Type B pancreatic cell (in vitro differentiated cells): ENCODE results near the gene ANKS1B. TPM values are rescaled to one million over a fixed set of nuclear protein-coding genes. Genes with fewer than 3 reads are reported as not detected.

Experiments
- DNase-seq: peaks from one replicate; pipeline ENCODE4 v3.0.0; 2021; ENCODE audit warnings: mixed read lengths; ENCODE audit not compliant: unreplicated experiment; ENCODE audit errors: extremely low spot score
- H3K27ac Mint-ChIP-seq: 2 replicates; pipeline ENCODE4 v1.8.0; 2021; ENCODE audit warnings: mild to moderate bottlenecking, mixed read lengths
- H3K27me3 Mint-ChIP-seq: 2 replicates; pipeline ENCODE4 v1.8.0; 2021; ENCODE audit warnings: mixed read lengths
- H3K36me3 Mint-ChIP-seq: 2 replicates; pipeline ENCODE4 v1.8.0; 2021; ENCODE audit warnings: mixed read lengths
- H3K4me1 Mint-ChIP-seq: one replicate; pipeline ENCODE4 v1.8.0; 2021; ENCODE audit warnings: mixed read lengths; ENCODE audit not compliant: unreplicated experiment
- H3K4me3 Mint-ChIP-seq: 2 replicates; pipeline ENCODE4 v1.8.0; 2021; ENCODE audit warnings: mild to moderate bottlenecking, mixed read lengths
- H3K9me3 Mint-ChIP-seq: 2 replicates; pipeline ENCODE4 v1.8.0; 2021; ENCODE audit warnings: mixed read lengths
- total RNA-seq: library from RNA; stranded (reverse); gene quantifications from 2 replicates; pipeline ENCODE4 v1.2.1, GENCODE V29; 2021; ENCODE audit warnings: low replicate concordance
- TF ChIP-seq, protein P1 (sequence below): fragments of 200-600 bp; sonication (generic); conservative IDR thresholded peaks from 2 replicates; pipeline ENCODE4 v1.5.0; 2021; ENCODE audit warnings: antibody characterized with exemption, mild to moderate bottlenecking

ANKS1B gene
- total RNA-seq, 1 donor from 2014 or later: 4.7 TPM

DNA sequence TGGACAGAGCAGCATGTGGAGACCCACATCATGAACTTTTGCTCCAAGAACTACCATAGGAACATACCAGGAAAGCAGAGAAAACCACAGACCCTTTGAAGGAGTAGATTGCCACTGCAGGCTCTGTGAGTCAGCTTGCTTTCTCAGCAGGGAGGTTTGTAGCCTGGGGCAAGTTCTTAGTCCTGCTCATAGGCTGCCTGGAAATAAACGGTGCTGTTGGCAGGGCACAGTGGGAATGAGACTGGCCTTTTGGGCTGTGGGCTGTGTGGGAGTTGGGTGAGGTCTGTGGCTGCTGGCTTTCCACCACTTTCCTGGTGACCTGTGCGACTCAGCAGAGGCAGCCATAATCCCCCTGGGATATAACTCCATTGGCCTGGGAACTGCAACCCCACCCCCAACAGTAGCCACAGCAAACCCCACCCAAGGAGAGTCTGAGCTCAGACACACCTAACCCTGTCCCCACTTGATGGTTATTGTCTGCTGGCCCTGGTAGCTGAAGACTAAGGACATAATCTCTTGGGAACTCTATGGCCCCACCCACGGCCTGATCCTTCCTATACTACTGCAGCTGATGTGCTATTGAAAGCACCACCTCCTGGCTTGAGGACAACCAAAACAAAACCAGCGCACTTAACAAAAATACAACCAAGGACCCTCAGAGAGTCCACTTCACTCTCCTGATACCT is 529.2 kb downstream of the ANKS1B start:
- no peak overlapping the region for H3K27ac Mint-ChIP-seq
- no peaks in the 10 kb centered on the region for H3K27me3 Mint-ChIP-seq
- H3K36me3 Mint-ChIP-seq: no peaks in the 10 kb centered on the region
- no peak overlapping the region for H3K4me3 Mint-ChIP-seq
- peaks cover 8% of the 10 kb centered on the region for H3K4me1 Mint-ChIP-seq
- TF ChIP-seq, protein P1, sequence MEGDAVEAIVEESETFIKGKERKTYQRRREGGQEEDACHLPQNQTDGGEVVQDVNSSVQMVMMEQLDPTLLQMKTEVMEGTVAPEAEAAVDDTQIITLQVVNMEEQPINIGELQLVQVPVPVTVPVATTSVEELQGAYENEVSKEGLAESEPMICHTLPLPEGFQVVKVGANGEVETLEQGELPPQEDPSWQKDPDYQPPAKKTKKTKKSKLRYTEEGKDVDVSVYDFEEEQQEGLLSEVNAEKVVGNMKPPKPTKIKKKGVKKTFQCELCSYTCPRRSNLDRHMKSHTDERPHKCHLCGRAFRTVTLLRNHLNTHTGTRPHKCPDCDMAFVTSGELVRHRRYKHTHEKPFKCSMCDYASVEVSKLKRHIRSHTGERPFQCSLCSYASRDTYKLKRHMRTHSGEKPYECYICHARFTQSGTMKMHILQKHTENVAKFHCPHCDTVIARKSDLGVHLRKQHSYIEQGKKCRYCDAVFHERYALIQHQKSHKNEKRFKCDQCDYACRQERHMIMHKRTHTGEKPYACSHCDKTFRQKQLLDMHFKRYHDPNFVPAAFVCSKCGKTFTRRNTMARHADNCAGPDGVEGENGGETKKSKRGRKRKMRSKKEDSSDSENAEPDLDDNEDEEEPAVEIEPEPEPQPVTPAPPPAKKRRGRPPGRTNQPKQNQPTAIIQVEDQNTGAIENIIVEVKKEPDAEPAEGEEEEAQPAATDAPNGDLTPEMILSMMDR: no peak
- DNase-seq: no peak
- peaks cover 4% of the 10 kb centered on the region for H3K9me3 Mint-ChIP-seq

DNA sequence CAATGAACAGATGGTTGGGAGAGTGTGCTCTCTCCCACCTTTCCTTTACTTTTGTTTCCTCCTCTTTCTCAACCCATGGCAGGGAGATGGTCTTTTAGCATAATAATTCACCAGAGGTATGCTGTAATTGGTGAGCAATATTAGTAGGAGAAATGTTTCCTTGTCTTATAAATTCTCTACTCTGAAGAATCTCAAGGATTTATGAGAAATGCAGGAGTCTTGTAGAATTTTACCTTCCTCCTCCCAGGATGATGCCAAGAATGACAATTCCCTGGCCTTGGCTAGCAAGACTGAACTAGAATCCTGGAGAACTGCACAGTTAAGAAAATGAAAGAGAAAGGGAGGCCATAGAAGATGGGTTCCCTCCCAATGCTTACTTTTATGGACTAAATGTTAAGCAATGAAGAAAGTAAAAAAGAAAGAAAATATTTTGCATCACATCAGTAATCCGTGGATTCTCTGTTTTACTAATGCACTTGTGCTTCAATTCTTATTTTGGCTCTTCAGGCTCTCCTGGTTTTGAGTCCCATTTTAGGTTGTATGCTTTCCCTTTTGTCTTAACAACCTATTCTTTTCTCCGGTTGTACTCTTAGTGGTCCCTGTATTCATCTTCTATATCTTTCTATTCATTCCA is 530.1 kb downstream of the ANKS1B start:
- H3K9me3 Mint-ChIP-seq: peaks cover 4% of the 10 kb centered on the region
- no peak overlapping the region for H3K27ac Mint-ChIP-seq
- H3K4me3 Mint-ChIP-seq: no peak overlapping the region
- no peak for DNase-seq
- peaks cover 8% of the 10 kb centered on the region for H3K4me1 Mint-ChIP-seq
- TF ChIP-seq, protein P1: no peak
- H3K36me3 Mint-ChIP-seq: no peaks in the 10 kb centered on the region
- no peaks in the 10 kb centered on the region for H3K27me3 Mint-ChIP-seq

DNA sequence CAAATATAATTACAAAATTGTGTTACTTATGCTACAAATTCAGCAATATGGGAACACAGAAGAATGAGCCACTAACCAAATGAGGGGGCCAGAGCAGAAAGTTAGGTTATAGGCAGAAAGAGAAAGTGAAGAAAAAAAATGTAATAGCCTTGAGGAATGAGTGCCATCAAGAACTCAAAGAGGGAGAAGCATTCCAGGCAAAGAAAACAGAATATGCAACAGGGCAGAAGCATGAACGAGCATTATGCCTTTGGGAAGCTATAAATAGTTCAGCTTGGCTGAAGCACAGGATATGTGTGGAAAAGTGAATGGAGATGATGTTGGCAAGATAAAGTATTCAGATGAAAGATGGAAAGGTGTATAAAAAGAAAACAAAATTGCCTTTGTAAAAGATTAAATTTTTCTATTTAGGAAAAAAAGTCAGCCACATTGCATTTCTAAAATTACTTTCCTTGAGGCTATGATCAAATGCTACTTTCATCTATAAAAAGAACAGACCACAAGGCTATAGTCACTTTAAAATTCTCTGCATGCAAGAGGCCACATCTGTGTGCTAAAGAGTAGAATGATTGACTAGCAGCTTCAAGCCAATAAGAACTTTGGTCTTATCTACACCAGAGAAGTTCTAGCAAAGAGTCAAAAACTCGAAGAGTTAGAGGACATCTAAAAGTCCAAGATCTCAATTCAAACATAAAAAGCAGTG is 530.7 kb downstream of the ANKS1B start:
- no peak for DNase-seq
- Mint-ChIP-seq H3K4me1 (peaks cover 8% of the 10 kb centered on the region), H3K27me3 (no peaks in the 10 kb centered on the region), H3K9me3 (peaks cover 4% of the 10 kb centered on the region), H3K4me3 (no peak overlapping the region), H3K36me3 (no peaks in the 10 kb centered on the region), H3K27ac (no peak overlapping the region)
- TF ChIP-seq, protein P1: no peak

DNA sequence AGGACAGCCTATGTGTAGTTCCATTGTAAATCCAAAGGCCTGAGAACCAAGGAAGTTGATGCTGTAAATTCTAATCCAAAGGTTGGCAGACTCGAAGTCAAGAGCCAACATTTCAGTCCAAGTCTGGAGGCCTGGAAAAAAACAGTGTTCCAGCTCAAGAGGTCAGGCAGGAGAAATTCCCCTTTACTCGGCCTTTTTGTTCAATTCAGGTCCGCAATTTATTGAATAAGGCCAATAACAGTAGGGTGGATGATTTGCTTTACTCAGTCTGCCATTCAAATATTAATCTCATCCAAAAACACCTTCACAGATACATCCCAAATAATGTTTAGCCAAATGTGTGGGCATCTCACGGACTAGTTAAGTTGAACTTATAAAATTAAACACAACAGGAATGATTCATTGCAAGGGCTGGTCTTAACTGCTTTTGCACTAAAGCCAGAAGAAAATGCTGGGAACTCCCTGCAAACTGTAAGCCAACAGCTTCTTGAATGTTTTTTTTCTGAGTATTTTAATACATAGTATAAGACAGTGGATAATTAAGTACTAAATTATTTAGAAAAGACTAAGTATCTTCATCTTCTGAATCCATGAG is 534.6 kb downstream of the ANKS1B start:
- DNase-seq: no peak
- no peaks in the 10 kb centered on the region for H3K36me3 Mint-ChIP-seq
- peaks cover 8% of the 10 kb centered on the region for H3K4me1 Mint-ChIP-seq
- TF ChIP-seq, protein P1: no peak
- peaks cover 10% of the 10 kb centered on the region for H3K9me3 Mint-ChIP-seq
- H3K4me3 Mint-ChIP-seq: no peak overlapping the region
- no peak overlapping the region for H3K27ac Mint-ChIP-seq
- no peaks in the 10 kb centered on the region for H3K27me3 Mint-ChIP-seq

DNA sequence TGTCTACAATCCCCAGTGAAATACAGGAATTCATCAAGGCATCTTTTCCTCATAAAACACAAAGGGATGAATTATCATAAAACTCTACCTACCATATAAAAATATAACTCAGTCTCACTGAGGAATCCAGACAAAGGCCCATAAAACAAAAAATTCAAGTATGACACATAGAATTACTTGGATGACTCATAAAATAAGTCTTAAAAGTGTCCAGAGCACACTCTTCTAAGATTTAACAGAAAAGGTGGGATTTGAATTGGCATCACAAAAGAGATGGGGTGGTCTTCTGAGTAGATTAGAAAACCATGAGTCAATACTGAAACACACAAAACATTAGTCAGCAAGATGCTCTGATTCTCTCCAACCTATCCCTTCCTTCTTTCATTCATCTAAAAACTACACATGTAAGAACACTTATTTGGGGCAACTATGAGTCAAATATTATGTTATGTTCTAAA is 539.8 kb downstream of the ANKS1B start:
- DNase-seq: no peak
- H3K9me3 Mint-ChIP-seq: peaks cover 6% of the 10 kb centered on the region
- no peak overlapping the region for H3K4me3 Mint-ChIP-seq
- H3K36me3 Mint-ChIP-seq: no peaks in the 10 kb centered on the region
- H3K27ac Mint-ChIP-seq: no peak overlapping the region
- TF ChIP-seq, protein P1: no peak
- H3K4me1 Mint-ChIP-seq: no peaks in the 10 kb centered on the region
- no peaks in the 10 kb centered on the region for H3K27me3 Mint-ChIP-seq
